ENCODE measurements around the gene CHD6.

DNA sequence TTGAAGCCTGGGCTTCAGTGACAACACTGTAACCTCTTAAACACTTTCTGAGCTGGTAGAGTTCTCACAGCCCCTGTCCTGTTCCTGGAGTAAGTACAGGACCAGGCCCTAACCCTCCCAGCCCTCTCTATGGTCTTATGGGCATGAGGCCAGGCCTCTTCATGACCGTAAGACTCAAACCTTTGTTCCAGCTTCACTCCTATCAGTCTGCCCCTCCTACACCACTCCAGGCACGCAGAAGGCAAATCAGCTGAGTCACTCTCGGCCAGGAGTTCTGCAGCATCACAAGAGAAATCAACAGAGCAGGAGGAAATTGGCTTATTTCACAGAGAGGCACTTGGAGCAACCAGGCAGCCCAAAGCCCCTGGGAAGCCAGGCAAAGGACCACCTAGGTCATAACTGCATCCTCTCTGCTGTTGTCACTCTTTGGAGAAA, 25.3 kb upstream of the CHD6 start:
- TF ChIP-seq CTCF (conservative IDR thresholded peaks at IDR 0.05 in 1 of 2, IDR thresholded peaks at IDR 0.05 in 1 of 2; ENCODE audit: extremely low read depth in 1 of 2, insufficient read depth in 1 of 2, low read depth in 1 of 2, low read length in 2 of 2) (no peak), EZH2 (IDR thresholded peaks at IDR 0.05; ENCODE audit: borderline replicate concordance, low read length) (no peak)

Measured in mammary epithelial cell (primary cell).